Osteocyte (in vitro differentiated cells): ENCODE measurements around the gene DISP2. TPM values are rescaled to one million over a fixed set of nuclear protein-coding genes. Genes with fewer than 3 reads are reported as not detected.
A peak's percentile ranks its signal among the peaks of the same experiment; 100 is the strongest.

Source experiments
- DNase-seq: peaks from one replicate; pipeline ENCODE4 v3.0.0; 2021; ENCODE audit warnings: mixed read lengths; ENCODE audit not compliant: unreplicated experiment; ENCODE audit errors: extremely low spot score
- H3K27ac Mint-ChIP-seq: one replicate; pipeline ENCODE4 v1.8.0; 2021; ENCODE audit warnings: mild to moderate bottlenecking, mixed read lengths; ENCODE audit not compliant: unreplicated experiment
- H3K27me3 Mint-ChIP-seq: one replicate; pipeline ENCODE4 v1.8.0; 2021; ENCODE audit warnings: mixed read lengths; ENCODE audit not compliant: unreplicated experiment
- H3K36me3 Mint-ChIP-seq: one replicate; pipeline ENCODE4 v1.8.0; 2021; ENCODE audit warnings: mixed read lengths; ENCODE audit not compliant: unreplicated experiment
- H3K4me1 Mint-ChIP-seq: one replicate; pipeline ENCODE4 v1.8.0; 2021; ENCODE audit warnings: mixed read lengths; ENCODE audit not compliant: unreplicated experiment
- H3K4me3 Mint-ChIP-seq: one replicate; pipeline ENCODE4 v1.8.0; 2021; ENCODE audit warnings: mild to moderate bottlenecking, moderate library complexity, mixed read lengths; ENCODE audit not compliant: unreplicated experiment
- H3K9me3 Mint-ChIP-seq: one replicate; pipeline ENCODE4 v1.8.0; 2021; ENCODE audit warnings: mixed read lengths; ENCODE audit not compliant: unreplicated experiment
- CTCF ChIP-seq: fragments of 200-600 bp; sonication (generic); IDR thresholded peaks from 2 replicates; pipeline ENCODE4 v1.5.0; 2021; ENCODE audit warnings: antibody characterized with exemption, mild to moderate bottlenecking, moderate library complexity
- total RNA-seq: library from RNA; stranded (reverse); gene quantifications from 2 replicates; pipeline ENCODE4 v1.2.1, GENCODE V29; 2021

Gene DISP2
- total RNA-seq, 1 donor from 2014 or later: 1.5 TPM

GRCh38 chr15:40323953-40324937, 33.8 kb upstream of the DISP2 start:
- peak overlapping the region; percentile 82 for H3K4me3 Mint-ChIP-seq
- H3K27me3 Mint-ChIP-seq: no peaks in the 10 kb centered on the region
- TF ChIP-seq CTCF: no peak
- H3K27ac Mint-ChIP-seq: peak overlapping the region; percentile 92
- no peaks in the 10 kb centered on the region for H3K9me3 Mint-ChIP-seq
- DNase-seq: no peak
- peaks cover 8% of the 10 kb centered on the region for H3K36me3 Mint-ChIP-seq
- peaks cover 66% of the 10 kb centered on the region for H3K4me1 Mint-ChIP-seq

GRCh38 chr15:40325188-40325587, 32.8 kb upstream of the DISP2 start:
- Mint-ChIP-seq H3K27me3 (no peaks in the 10 kb centered on the region), H3K4me3 (peak overlapping the region; percentile 82), H3K9me3 (no peaks in the 10 kb centered on the region), H3K4me1 (peaks cover 75% of the 10 kb centered on the region), H3K36me3 (peaks cover 8% of the 10 kb centered on the region), H3K27ac (peak overlapping the region; percentile 92)
- DNase-seq: no peak
- no peak for TF ChIP-seq CTCF

GRCh38 chr15:40325700-40326099, 32.3 kb upstream of the DISP2 start:
- peak overlapping the region; percentile 92 for H3K27ac Mint-ChIP-seq
- TF ChIP-seq CTCF: no peak
- no peaks in the 10 kb centered on the region for H3K9me3 Mint-ChIP-seq
- H3K4me3 Mint-ChIP-seq: peak overlapping the region; percentile 82
- no peaks in the 10 kb centered on the region for H3K27me3 Mint-ChIP-seq
- no peak for DNase-seq
- H3K4me1 Mint-ChIP-seq: peaks cover 80% of the 10 kb centered on the region
- H3K36me3 Mint-ChIP-seq: peaks cover 8% of the 10 kb centered on the region

- no peak for DNase-seq
- no peaks in the 10 kb centered on the region for H3K9me3 Mint-ChIP-seq
- H3K27ac Mint-ChIP-seq: peak overlapping the region; percentile 92
- peaks cover 12% of the 10 kb centered on the region for H3K36me3 Mint-ChIP-seq
- H3K4me3 Mint-ChIP-seq: peak overlapping the region; percentile 82
- H3K4me1 Mint-ChIP-seq: peaks cover 73% of the 10 kb centered on the region
- no peak for TF ChIP-seq CTCF
- no peaks in the 10 kb centered on the region for H3K27me3 Mint-ChIP-seq
Measured at GRCh38 chr15:40327457-40327856, 30.6 kb upstream of the DISP2 start.

GRCh38 chr15:40328176-40328575, 29.8 kb upstream of the DISP2 start:
- no peak for TF ChIP-seq CTCF
- no peaks in the 10 kb centered on the region for H3K9me3 Mint-ChIP-seq
- DNase-seq: no peak
- H3K27me3 Mint-ChIP-seq: no peaks in the 10 kb centered on the region
- H3K27ac Mint-ChIP-seq: peak overlapping the region; percentile 92
- peaks cover 12% of the 10 kb centered on the region for H3K36me3 Mint-ChIP-seq
- peak overlapping the region; percentile 82 for H3K4me3 Mint-ChIP-seq
- peaks cover 70% of the 10 kb centered on the region for H3K4me1 Mint-ChIP-seq
